GM12878 (cell line): ENCODE measurements around the gene MIGA2. TPM values are rescaled to one million over a fixed set of nuclear protein-coding genes. Genes with fewer than 3 reads are reported as not detected.

ENCODE experiments used
- ATAC-seq: fragments of 200-7000 bp; cut with Tn5 transposase; 3 replicates; pipeline ENCODE4 v1.9.1; 2020; ENCODE audit warnings: mild to moderate bottlenecking, moderate library complexity
- BruUV-seq: library from RNA; stranded (reverse); fragments of 400-500 nt; replicated peaks from 2 replicates; lab custom pipeline; 2021; lab: Mats Ljungman, UMichigan
- CTCF ChIA-PET: fragments of 300-600 bp; sonication (Branson Sonifier 250); formaldehyde crosslinking; extraction: SDS; loops from one replicate; lab custom pipeline; 2021; ENCODE audit warnings: inconsistent platforms; lab: Yijun Ruan, JAX
- POLR2A ChIA-PET: fragments of 350-600 bp; formaldehyde crosslinking; extraction: SDS; loops from one replicate; lab custom pipeline; 2021; ENCODE audit warnings: inconsistent platforms; lab: Charles Lee
- RAD21 ChIA-PET: fragments of 300-600 bp; sonication (Branson Sonifier 250); formaldehyde crosslinking; loops from one replicate; lab custom pipeline; 2023; ENCODE audit warnings: antibody characterized with exemption; ENCODE audit not compliant: unreplicated experiment; lab: Charles Lee
- SMC1A ChIA-PET: fragments of 300-600 bp; sonication (Branson Sonifier 250); formaldehyde crosslinking; loops from one replicate; lab custom pipeline; 2023; ENCODE audit not compliant: unreplicated experiment, uncharacterized antibody; lab: Charles Lee
- DNase-seq: peaks from one replicate; pipeline ENCODE4 v3.0.0-alpha.2; 2011; ENCODE audit warnings: low read depth, low spot score
- FAIRE-seq: peaks from 3 replicates; lab custom pipeline; 2011; peaks lifted over from hg19 to GRCh38; lab: Jason Lieb, UNC
- H2AFZ ChIP-seq: 2 replicates; pipeline ENCODE4 v1.6.0; 2011; ENCODE audit warnings: low read depth, low read length, control low read depth; ENCODE audit not compliant: control insufficient read depth
- H3K27ac ChIP-seq: 2 replicates; pipeline ENCODE4 v1.5.1; 2011; ENCODE audit warnings: control low read depth; ENCODE audit not compliant: control insufficient read depth, insufficient read depth
- H3K27me3 ChIP-seq, 2 experiments: replicated peaks in 1 of 2; 2 replicates each; pipeline versions ENCODE4 v1.6.0 to v1.6.1; 2011; ENCODE audit warnings: low read length in 1 of 2; ENCODE audit not compliant: control insufficient read depth in 2 of 2, insufficient read depth in 2 of 2
- H3K36me3 ChIP-seq, 2 experiments: 2 replicates each; pipeline ENCODE4 v1.5.1; 2011; ENCODE audit warnings: low read length in 1 of 2; ENCODE audit not compliant: control insufficient read depth in 2 of 2, insufficient read depth in 2 of 2
- H3K4me1 ChIP-seq: 2 replicates; pipeline ENCODE4 v1.6.1; 2011; ENCODE audit warnings: mild to moderate bottlenecking, low read length, moderate library complexity, mixed read lengths; ENCODE audit not compliant: control insufficient read depth, insufficient read depth
- H3K4me2 ChIP-seq: 2 replicates; pipeline ENCODE4 v1.6.0; 2011; ENCODE audit warnings: control low read depth; ENCODE audit not compliant: control insufficient read depth, insufficient read depth
- H3K4me3 ChIP-seq: fragments of 200-600 bp; sonication (generic); 2 replicates; pipeline ENCODE4 v1.5.1; 2016
- H3K79me2 ChIP-seq: 2 replicates; pipeline ENCODE4 v1.6.0; 2011; ENCODE audit warnings: low read length; ENCODE audit not compliant: control insufficient read depth, insufficient read depth
- H3K9ac ChIP-seq: 2 replicates; pipeline ENCODE4 v1.8.0; 2011; ENCODE audit warnings: low read length, control low read depth, mixed read lengths; ENCODE audit not compliant: control insufficient read depth, insufficient read depth
- H3K9me3 ChIP-seq: replicated peaks from 3 replicates; pipeline ENCODE4 v1.5.1; 2011; ENCODE audit warnings: mild to moderate bottlenecking, low read length; ENCODE audit not compliant: control insufficient read depth, insufficient read depth
- H4K20me1 ChIP-seq: 2 replicates; pipeline ENCODE4 v1.6.0; 2011; ENCODE audit not compliant: control insufficient read depth, insufficient read depth
- ATF2 ChIP-seq: IDR thresholded peaks from 2 replicates; pipeline ENCODE4 v1.6.1; 2012; ENCODE audit warnings: low read length, inconsistent platforms
- CEBPB ChIP-seq, 2 experiments: fragments of 150-350 bp in 1 of 2; IDR thresholded peaks; 2 replicates each; pipeline ENCODE4 v1.6.1; 2012 to 2014; ENCODE audit warnings: low read depth in 2 of 2, low read length in 2 of 2, borderline replicate concordance in 1 of 2, inconsistent platforms in 1 of 2
- CHD4 ChIP-seq: fragments of 200-600 bp; sonication (generic); IDR thresholded peaks from 2 replicates; pipeline ENCODE4 v1.6.1; 2016; ENCODE audit warnings: mild to moderate bottlenecking
- MEF2B ChIP-seq: fragments of 450-650 bp; IDR thresholded peaks from 2 replicates; pipeline ENCODE4 v1.6.1; 2018; ENCODE audit warnings: mild to moderate bottlenecking, moderate library complexity; ENCODE audit not compliant: partially characterized antibody, poor library complexity, severe bottlenecking
- NFXL1 ChIP-seq: fragments of 450-650 bp; IDR thresholded peaks from 2 replicates; pipeline ENCODE4 v1.6.1; 2017; ENCODE audit warnings: antibody characterized with exemption, mild to moderate bottlenecking, borderline replicate concordance
- REST ChIP-seq: IDR thresholded peaks from 2 replicates; pipeline ENCODE4 v1.6.1; 2012; ENCODE audit warnings: mild to moderate bottlenecking, low read depth, low read length
- SP1 ChIP-seq: IDR thresholded peaks from one replicate; pipeline ENCODE4 v1.6.1; 2011; ENCODE audit warnings: low read depth, low read length
- TCF7 ChIP-seq: IDR thresholded peaks from 2 replicates; pipeline ENCODE4 v1.6.1; 2014; ENCODE audit warnings: antibody characterized with exemption, borderline replicate concordance
- ZNF687 ChIP-seq: fragments of 450-650 bp; IDR thresholded peaks from 2 replicates; pipeline ENCODE4 v1.6.1; 2017; ENCODE audit warnings: mild to moderate bottlenecking, moderate library complexity
- WGBS: methylation state at CpG from one replicate; pipeline ENCODE4 v1.1.6; 2016; ENCODE audit warnings: low lambda C conversion rate; ENCODE audit not compliant: insufficient replicate concordance, insufficient coverage; ENCODE audit errors: missing lambda C conversion rate; 5-methylcytosine and 5-hydroxymethylcytosine counted together
- in situ Hi-C: fragments of 300-500 bp; cut with MboI; formaldehyde crosslinking; loops from 9 replicates; pipeline ENCODE4 v1.14.3; 2018; ENCODE audit warnings: mixed read lengths
- intact Hi-C: fragments of 100-400 bp; cut with micrococcal nuclease; formaldehyde crosslinking; loops from one replicate; pipeline ENCODE4 v1.14.2; 2022; ENCODE audit not compliant: unreplicated experiment
- polyA plus RNA-seq, 11 experiments: library from polyadenylated mRNA; depleted of rRNA in 4 of 11; unstranded in 6 of 11; stranded (reverse) in 5 of 11; fragments of >200 nt; fragmentation: Nextera tagmentation in 4 of 11; fragmentation: Illumina TruSeq in 1 of 11; extraction: Ambion mirVana in 4 of 11; extraction: Trizol in 1 of 11; gene quantifications; 1 replicate in 1 of 11; 2 replicates in 10 of 11; pipeline versions ENCODE4 v1.2.1 to v1.2.3, GENCODE V29; 2011 to 2016; ENCODE audit warnings: inconsistent platforms in 2 of 11, missing spikeins in 2 of 11, low read depth in 1 of 11
- total RNA-seq, 4 experiments: library from RNA; depleted of rRNA in 3 of 4; stranded (reverse); fragments of >200 nt in 3 of 4; fragmentation: Illumina TruSeq in 1 of 4; extraction: Trizol in 1 of 4; gene quantifications; 2 replicates each; pipeline versions ENCODE4 v1.2.1 to v1.2.3, GENCODE V29; 2013 to 2021
- TF ChIP-seq, protein P1 (sequence below): IDR thresholded peaks from 2 replicates; pipeline ENCODE4 v1.6.1; 2011; ENCODE audit warnings: borderline replicate concordance, low read depth, mild to moderate bottlenecking, moderate library complexity, mixed read lengths, low read length; ENCODE audit not compliant: insufficient read depth; ENCODE audit errors: extremely low read length
- TF ChIP-seq, protein P2 (sequence below): fragments of 450-650 bp; IDR thresholded peaks from 2 replicates; pipeline ENCODE4 v1.6.1; 2018; ENCODE audit warnings: borderline replicate concordance, mild to moderate bottlenecking; ENCODE audit not compliant: partially characterized antibody

The MIGA2 gene
- total and polyA plus RNA-seq, 10 of the 15 experiments (the other 5 are each of a cell fraction or from before 2014, with no cell fraction given), result 0.14 to 31.0 (median 12.7) TPM

GRCh38 chr9:128995791-128996190 is 40.6 kb upstream of the MIGA2 start:
- Histone ChIP-seq H2AFZ (no peak overlapping the region), H3K27ac (no peak overlapping the region), H3K36me3 (peaks cover 34 to 42% of the 10 kb centered on the region in 2 experiments), H3K79me2 (no peaks in the 10 kb centered on the region), H3K4me1 (no peaks in the 10 kb centered on the region), H3K27me3 (no peaks in the 10 kb centered on the region), H3K4me3 (no peak overlapping the region), H3K9ac (no peak overlapping the region), H3K4me2 (no peak overlapping the region), H3K9me3 (no peaks in the 10 kb centered on the region), H4K20me1 (no peaks in the 10 kb centered on the region)
- CTCF ChIA-PET, result no interaction called here
- in situ Hi-C loops (no loop called here), intact Hi-C loops (no loop called here)
- 94% methylated on average over 4 of the region's 5 CpGs for WGBS
- no peak for FAIRE-seq
- SMC1A ChIA-PET, result no interaction called here
- POLR2A ChIA-PET, result interaction anchor here (0.7 kb wide), 1 partner anchor 25 kb away, joined by 4 read pairs; no protein-coding TSS in a partner anchor
- ATAC-seq, result no peak
- DNase-seq, result no peak
- RAD21 ChIA-PET, result no interaction called here
- BruUV-seq, result no TSS peak
- TF ChIP-seq ZNF687 (no peak), MEF2B (no peak), ATF2 (no peak), CHD4 (no peak), REST (no peak), SP1 (no peak), TCF7 (no peak), NFXL1 (no peak), CEBPB (IDR thresholded peaks at IDR 0.05; ENCODE audit: borderline replicate concordance in 1 of 2, low read depth in 2 of 2, low read length in 2 of 2) (no peak)
- TF ChIP-seq, protein P1, sequence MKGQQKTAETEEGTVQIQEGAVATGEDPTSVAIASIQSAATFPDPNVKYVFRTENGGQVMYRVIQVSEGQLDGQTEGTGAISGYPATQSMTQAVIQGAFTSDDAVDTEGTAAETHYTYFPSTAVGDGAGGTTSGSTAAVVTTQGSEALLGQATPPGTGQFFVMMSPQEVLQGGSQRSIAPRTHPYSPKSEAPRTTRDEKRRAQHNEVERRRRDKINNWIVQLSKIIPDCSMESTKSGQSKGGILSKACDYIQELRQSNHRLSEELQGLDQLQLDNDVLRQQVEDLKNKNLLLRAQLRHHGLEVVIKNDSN, result no peak
- TF ChIP-seq, protein P2, sequence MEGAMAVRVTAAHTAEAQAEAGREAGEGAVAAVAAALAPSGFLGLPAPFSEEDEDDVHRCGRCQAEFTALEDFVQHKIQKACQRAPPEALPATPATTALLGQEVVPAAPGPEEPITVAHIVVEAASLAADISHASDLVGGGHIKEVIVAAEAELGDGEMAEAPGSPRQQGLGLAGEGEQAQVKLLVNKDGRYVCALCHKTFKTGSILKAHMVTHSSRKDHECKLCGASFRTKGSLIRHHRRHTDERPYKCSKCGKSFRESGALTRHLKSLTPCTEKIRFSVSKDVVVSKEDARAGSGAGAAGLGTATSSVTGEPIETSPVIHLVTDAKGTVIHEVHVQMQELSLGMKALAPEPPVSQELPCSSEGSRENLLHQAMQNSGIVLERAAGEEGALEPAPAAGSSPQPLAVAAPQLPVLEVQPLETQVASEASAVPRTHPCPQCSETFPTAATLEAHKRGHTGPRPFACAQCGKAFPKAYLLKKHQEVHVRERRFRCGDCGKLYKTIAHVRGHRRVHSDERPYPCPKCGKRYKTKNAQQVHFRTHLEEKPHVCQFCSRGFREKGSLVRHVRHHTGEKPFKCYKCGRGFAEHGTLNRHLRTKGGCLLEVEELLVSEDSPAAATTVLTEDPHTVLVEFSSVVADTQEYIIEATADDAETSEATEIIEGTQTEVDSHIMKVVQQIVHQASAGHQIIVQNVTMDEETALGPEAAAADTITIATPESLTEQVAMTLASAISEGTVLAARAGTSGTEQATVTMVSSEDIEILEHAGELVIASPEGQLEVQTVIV, result no peak
